ENCODE results near the gene CRISP3.

CRISP3 gene

DNA sequence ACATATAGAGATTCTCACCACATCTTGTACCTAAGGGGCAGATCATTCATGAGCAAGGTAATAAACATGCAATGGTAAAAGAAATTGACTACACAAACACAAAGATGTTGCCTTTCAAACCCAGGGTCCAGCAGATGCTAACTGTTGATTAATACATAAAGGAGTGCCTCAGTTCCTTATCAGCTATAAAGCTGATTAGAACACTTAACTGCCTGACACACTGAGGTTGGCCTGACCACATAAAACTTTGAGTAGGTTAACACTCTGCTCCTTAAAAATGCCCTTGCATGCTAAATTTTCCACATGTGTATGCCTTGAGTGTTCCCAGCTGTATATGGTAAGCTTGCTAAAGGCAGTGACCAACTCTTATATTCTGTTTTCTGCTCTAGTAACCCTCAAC is 45.7 kb downstream of the CRISP3 start:
- no peak for DNase-seq (ENCODE audit: low read depth)
- no peak overlapping the region for H3K4me3 ChIP-seq (ENCODE audit: low read depth, low read length)

DNA sequence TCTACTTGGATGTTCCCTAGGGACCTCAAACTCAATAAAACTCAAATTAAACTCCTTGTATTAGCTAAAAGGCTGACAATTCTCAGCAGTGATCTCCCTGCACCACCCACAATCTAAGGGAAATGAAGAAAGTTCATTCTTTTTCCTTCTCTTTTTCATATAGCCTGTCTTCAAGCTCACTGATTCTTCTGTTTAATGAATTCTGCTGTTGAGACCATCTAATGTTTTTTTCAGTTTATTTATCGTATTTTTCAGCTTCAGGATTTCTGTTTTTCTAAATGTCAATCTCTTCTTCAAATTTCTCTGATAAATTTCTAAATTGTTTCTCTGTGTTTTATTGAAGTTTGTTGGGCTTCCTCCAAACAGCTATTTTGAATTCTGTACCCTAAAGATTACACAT is 50.7 kb downstream of the CRISP3 start:
- no peak for DNase-seq (ENCODE audit: low read depth)

DNA sequence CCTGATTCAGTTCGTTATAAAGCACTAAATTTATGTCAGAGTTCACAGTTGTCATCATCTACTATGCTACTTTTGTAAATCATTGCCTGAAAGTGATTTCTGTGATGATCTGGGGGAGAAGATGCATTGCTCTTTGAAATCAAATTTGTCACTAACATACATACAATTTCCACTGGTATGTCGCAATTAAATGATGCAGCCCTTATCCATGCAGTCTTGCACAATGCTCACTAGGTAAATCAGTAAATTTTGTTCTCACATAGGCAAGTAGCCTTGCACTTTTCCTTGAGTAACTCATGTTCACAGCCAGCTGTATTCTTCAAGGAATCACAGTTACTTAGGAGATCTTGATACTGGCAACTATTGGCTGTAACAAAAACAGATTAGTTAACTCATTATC is 51.7 kb downstream of the CRISP3 start:
- no peak for DNase-seq (ENCODE audit: low read depth)
- H3K4me3 ChIP-seq (ENCODE audit: low read depth, low read length), result no peak overlapping the region

More for the DNA sequence above, 50.7 kb downstream of the CRISP3 start:
- no peak overlapping the region for H3K4me3 ChIP-seq (ENCODE audit: low read depth, low read length)
